H1 (cell line): ENCODE measurements around the gene GNG4. TPM values are rescaled to one million over a fixed set of nuclear protein-coding genes. Genes with fewer than 3 reads are reported as not detected.
"Not testable (repeated sequence)": the region's sequence is repeated elsewhere in the genome, so short reads cannot be mapped to it uniquely, and the experiment has no call there.

Experiments
- CTCF ChIA-PET: fragments of 300-600 bp; sonication (Branson Sonifier 250); formaldehyde crosslinking; loops from one replicate; lab custom pipeline; 2021; ENCODE audit not compliant: partially characterized antibody; lab: Charles Lee
- POLR2A ChIA-PET: fragments of 300-600 bp; sonication (Branson Sonifier 250); formaldehyde crosslinking; loops from one replicate; lab custom pipeline; 2021; ENCODE audit warnings: inconsistent platforms; ENCODE audit not compliant: partially characterized antibody; lab: Charles Lee
- DNase-seq, 2 experiments: peaks; one replicate each; pipeline versions ENCODE4 v3.0.0 to v3.0.0-alpha.2; 2010 to 2022; ENCODE audit warnings: low spot score in 2 of 2, low read depth in 1 of 2, mixed read lengths in 1 of 2
- FAIRE-seq: peaks from 2 replicates; lab custom pipeline; 2011; peaks lifted over from hg19 to GRCh38; lab: Jason Lieb, UNC
- H2AFZ ChIP-seq: 2 replicates; pipeline ENCODE4 v1.8.1; 2012; ENCODE audit warnings: low read length, inconsistent platforms
- H2AK5ac ChIP-seq: 2 replicates; pipeline ENCODE4 v1.6.1; 2013; ENCODE audit warnings: low read depth, low read length
- H2BK120ac ChIP-seq: replicated peaks from 2 replicates; pipeline ENCODE3; 2013; ENCODE audit warnings: low read depth, low read length, inconsistent platforms
- H2BK12ac ChIP-seq: 2 replicates; pipeline ENCODE4 v1.6.1; 2013; ENCODE audit warnings: low read depth, low read length
- H2BK15ac ChIP-seq: 2 replicates; pipeline ENCODE4 v1.6.1; 2013; ENCODE audit warnings: low read length
- H2BK20ac ChIP-seq: 2 replicates; pipeline ENCODE4 v1.6.1; 2013; ENCODE audit warnings: low read length
- H2BK5ac ChIP-seq: 2 replicates; pipeline ENCODE4 v1.6.1; 2013; ENCODE audit warnings: low read depth, low read length
- H3K14ac ChIP-seq: 2 replicates; pipeline ENCODE4 v1.6.1; 2013; ENCODE audit warnings: inconsistent platforms; ENCODE audit not compliant: insufficient read length
- H3K18ac ChIP-seq: 2 replicates; pipeline ENCODE4 v1.6.1; 2013; ENCODE audit warnings: low read length; ENCODE audit errors: extremely low read depth
- H3K23ac ChIP-seq: 2 replicates; pipeline ENCODE4 v1.6.1; 2013; ENCODE audit warnings: inconsistent platforms; ENCODE audit not compliant: insufficient read length
- H3K23me2 ChIP-seq: 2 replicates; pipeline ENCODE4 v1.6.1; 2013; ENCODE audit warnings: low read depth, low read length
- H3K27ac ChIP-seq: 2 replicates; pipeline ENCODE4 v1.6.1; 2011; ENCODE audit warnings: low read depth, low read length, inconsistent platforms
- H3K27me3 ChIP-seq, 4 experiments: replicated peaks in 1 of 4; 1 replicate in 1 of 4; 2 replicates in 3 of 4; pipeline versions ENCODE4 v1.6.1 to v1.8.1; 2011 to 2013; ENCODE audit warnings: low read length in 3 of 4, mild to moderate bottlenecking in 3 of 4, inconsistent platforms in 2 of 4, mixed read lengths in 2 of 4, moderate library complexity in 1 of 4; ENCODE audit not compliant: control insufficient read depth in 3 of 4, insufficient read depth in 3 of 4; ENCODE audit errors: extremely low read depth in 1 of 4
- H3K36me3 ChIP-seq, 4 experiments: 2 replicates each; pipeline versions ENCODE4 v1.6.1 to v1.8.1; 2011 to 2013; ENCODE audit warnings: mild to moderate bottlenecking in 4 of 4, low read length in 3 of 4, moderate library complexity in 2 of 4, control low read depth in 1 of 4, inconsistent platforms in 1 of 4; ENCODE audit not compliant: insufficient read depth in 4 of 4, control insufficient read depth in 2 of 4
- H3K4ac ChIP-seq: replicated peaks from 2 replicates; pipeline ENCODE3; 2013; ENCODE audit warnings: low read length, low read depth, mixed read lengths, inconsistent platforms; ENCODE audit not compliant: insufficient read length
- H3K4me1 ChIP-seq, 4 experiments: replicated peaks in 1 of 4; 1 replicate in 1 of 4; 2 replicates in 3 of 4; pipeline versions ENCODE4 v1.6.1 to v1.8.1; 2011 to 2013; ENCODE audit warnings: low read length in 3 of 4, inconsistent platforms in 2 of 4, mixed read lengths in 1 of 4; ENCODE audit not compliant: insufficient read depth in 4 of 4, control insufficient read depth in 3 of 4
- H3K4me2 ChIP-seq, 2 experiments: 2 replicates each; pipeline versions ENCODE4 v1.6.1 to v1.8.1; 2011 to 2013; ENCODE audit warnings: low read depth in 2 of 2, low read length in 2 of 2, control low read depth in 1 of 2, inconsistent platforms in 1 of 2, mild to moderate bottlenecking in 1 of 2; ENCODE audit not compliant: insufficient read depth in 1 of 2
- H3K4me3 ChIP-seq, 4 experiments: fragments of 200-600, 300-600 bp in 1 of 4; sonication (generic), shearing (Covaris generic), sonication (Bioruptor Twin) in 1 of 4; 2 replicates each; pipeline versions ENCODE4 v1.5.1 to v1.8.1; 2011 to 2016; ENCODE audit warnings: low read length in 4 of 4, low read depth in 3 of 4, control low read depth in 2 of 4, inconsistent platforms in 2 of 4, mild to moderate bottlenecking in 2 of 4, mixed read lengths in 1 of 4, moderate library complexity in 1 of 4; ENCODE audit not compliant: insufficient read depth in 2 of 4; ENCODE audit errors: extremely low read depth in 1 of 4
- H3K56ac ChIP-seq: replicated peaks from 2 replicates; pipeline ENCODE3; 2013; ENCODE audit warnings: low read depth, mild to moderate bottlenecking, mixed read lengths, low read length, inconsistent platforms; ENCODE audit not compliant: insufficient read length
- H3K79me1 ChIP-seq: 2 replicates; pipeline ENCODE4 v1.6.1; 2013; ENCODE audit warnings: low read depth, low read length, control low read depth
- H3K79me2 ChIP-seq, 2 experiments: 2 replicates each; pipeline versions ENCODE4 v1.6.1 to v1.8.1; 2012 to 2013; ENCODE audit warnings: low read length in 2 of 2, mild to moderate bottlenecking in 2 of 2, inconsistent platforms in 1 of 2; ENCODE audit not compliant: insufficient read depth in 2 of 2, control insufficient read depth in 1 of 2
- H3K9ac ChIP-seq, 4 experiments: replicated peaks in 1 of 4; 1 replicate in 1 of 4; 2 replicates in 3 of 4; pipeline versions ENCODE4 v1.6.1 to v1.8.1; 2011 to 2013; ENCODE audit warnings: low read depth in 3 of 4, low read length in 3 of 4, control low read depth in 2 of 4, mild to moderate bottlenecking in 2 of 4, moderate library complexity in 2 of 4, inconsistent platforms in 1 of 4; ENCODE audit errors: extremely low read depth in 1 of 4
- H3K9me3 ChIP-seq, 2 experiments: 2 replicates each; pipeline versions ENCODE4 v1.6.1 to v1.8.1; 2012 to 2013; ENCODE audit warnings: mild to moderate bottlenecking in 2 of 2, moderate library complexity in 2 of 2, control low read depth in 1 of 2, inconsistent platforms in 1 of 2, low read depth in 1 of 2, low read length in 1 of 2, mixed read lengths in 1 of 2; ENCODE audit not compliant: insufficient read depth in 2 of 2
- H4K20me1 ChIP-seq, 2 experiments: replicated peaks in 1 of 2; 2 replicates each; pipeline versions ENCODE3 to v1.8.1; 2011 to 2013; ENCODE audit warnings: inconsistent platforms in 2 of 2, low read length in 2 of 2, mild to moderate bottlenecking in 1 of 2; ENCODE audit not compliant: insufficient read depth in 2 of 2, control insufficient read depth in 1 of 2
- H4K5ac ChIP-seq: 2 replicates; pipeline ENCODE4 v1.6.1; 2013; ENCODE audit warnings: low read length, low read depth, mixed read lengths, inconsistent platforms; ENCODE audit not compliant: insufficient read length
- H4K8ac ChIP-seq: 2 replicates; pipeline ENCODE4 v1.8.0; 2013; ENCODE audit warnings: mild to moderate bottlenecking, moderate library complexity, low read length, inconsistent platforms; ENCODE audit not compliant: insufficient read depth; ENCODE audit errors: extremely low read depth
- H4K91ac ChIP-seq: replicated peaks from 2 replicates; pipeline ENCODE3; 2013; ENCODE audit warnings: low read length, mixed read lengths, inconsistent platforms; ENCODE audit not compliant: insufficient read length
- SRF ChIP-seq: IDR thresholded peaks from 2 replicates; pipeline ENCODE4 v1.6.1; 2011; ENCODE audit warnings: mild to moderate bottlenecking, low read depth, low read length, moderate library complexity
- WGBS, 2 experiments: shearing (Covaris generic) in 1 of 2; methylation state at CpG; one replicate each; pipeline versions ENCODE4 v1.1.6 to v1.1.7; 2013 to 2015; ENCODE audit warnings: low lambda C conversion rate in 2 of 2, mixed read lengths in 2 of 2, inconsistent platforms in 1 of 2, low coverage in 1 of 2, missing lambda C conversion rate in 1 of 2; ENCODE audit not compliant: insufficient replicate concordance in 2 of 2, insufficient coverage in 1 of 2, insufficient read length in 1 of 2; ENCODE audit errors: extremely low coverage in 1 of 2, missing lambda C conversion rate in 1 of 2; 5-methylcytosine and 5-hydroxymethylcytosine counted together
- polyA plus RNA-seq, 7 experiments: library from polyadenylated mRNA; depleted of rRNA in 3 of 7; stranded (reverse) in 5 of 7; unstranded in 2 of 7; fragments of >200 nt in 5 of 7; fragments of 200-250 nt in 2 of 7; gene quantifications; 1 replicate in 5 of 7; 2 replicates in 1 of 7; 4 replicates in 1 of 7; pipeline versions ENCODE4 v1.2.1 to v1.2.3, GENCODE V29; 2011 to 2013; ENCODE audit warnings: missing spikeins in 2 of 7, mixed read lengths in 2 of 7
- total RNA-seq: library from RNA; stranded (reverse); fragmentation: NEBNext Ultra II Directional; extraction: Animal tissue kit (Norgen Biotek cat#: 25700); gene quantifications from 2 replicates; pipeline ENCODE4 v1.2.1, GENCODE V29; 2021
- TF ChIP-seq, protein P1 (sequence below), 3 experiments: IDR thresholded peaks; 1 replicate in 2 of 3; 2 replicates in 1 of 3; pipeline versions ENCODE4 v1.5.1 to v1.6.1; 2011; ENCODE audit warnings: low read length in 3 of 3, mild to moderate bottlenecking in 3 of 3, inconsistent platforms in 2 of 3, low read depth in 1 of 3, moderate library complexity in 1 of 3; ENCODE audit not compliant: insufficient read depth in 1 of 3; ENCODE audit errors: control extremely low read depth in 1 of 3

GNG4 gene
- total and polyA plus RNA-seq, 2 of the 8 experiments (the other 6 are each of a cell fraction or from before 2014, with no cell fraction given), result 95.5 to 96.8 TPM

DNA sequence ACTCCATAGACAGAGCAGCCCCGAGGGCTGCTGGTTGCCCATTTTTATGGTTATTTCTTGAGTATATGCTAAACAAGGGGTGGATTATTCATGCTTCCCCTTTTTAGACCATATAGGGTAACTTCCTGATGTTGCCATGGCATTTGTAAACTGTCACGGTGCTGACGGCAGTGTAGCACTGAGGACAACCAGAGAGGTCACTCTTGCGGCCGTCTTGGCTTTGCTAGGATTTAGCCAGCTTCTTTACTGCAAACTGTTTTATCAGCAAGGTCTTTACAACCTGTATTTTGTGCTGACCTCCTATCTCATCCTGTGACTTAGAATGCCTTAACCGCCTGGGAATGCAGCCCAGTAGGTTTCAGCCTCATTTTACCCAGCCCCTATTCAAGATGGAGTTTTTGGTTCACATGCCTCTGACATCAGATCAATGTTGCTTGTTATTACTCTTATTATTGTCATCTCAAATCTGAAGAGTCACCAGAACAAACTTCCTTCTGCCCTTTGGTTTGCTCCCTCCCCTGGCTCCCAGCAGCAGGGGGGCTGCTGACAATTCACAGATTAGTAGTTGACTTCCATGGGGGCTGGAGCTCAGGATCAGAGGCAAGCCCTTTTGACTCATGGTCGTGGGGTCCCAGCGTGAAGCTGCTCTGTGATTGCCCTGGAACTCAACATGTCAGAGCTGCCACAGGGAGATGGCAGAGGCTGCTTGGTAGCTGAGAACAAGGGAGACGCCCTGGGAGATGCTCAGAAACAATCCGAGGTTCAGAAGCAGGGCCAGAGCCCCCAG, 103.0 kb downstream of the GNG4 start:
- H3K79me2 ChIP-seq, H3K4ac ChIP-seq, H3K23ac ChIP-seq, FAIRE-seq, H3K27me3 ChIP-seq, H4K91ac ChIP-seq, H2BK5ac ChIP-seq, H3K4me3 ChIP-seq, H2BK120ac ChIP-seq, DNase-seq, H2BK20ac ChIP-seq, H2BK12ac ChIP-seq, H3K18ac ChIP-seq, H3K14ac ChIP-seq, H3K36me3 ChIP-seq, H2AFZ ChIP-seq, H2BK15ac ChIP-seq, H3K27ac ChIP-seq, H4K5ac ChIP-seq, H3K4me1 ChIP-seq, H2AK5ac ChIP-seq, H3K23me2 ChIP-seq, H4K20me1 ChIP-seq, H3K9me3 ChIP-seq, H3K9ac ChIP-seq, H3K79me1 ChIP-seq, H3K56ac ChIP-seq: not testable (repeated sequence)
- 0 out of 4 replicates have a peak overlapping the region, but pooled peaks of 1 of the 2 experiments have one; percentile 20 for H3K4me2 ChIP-seq
- WGBS, 2 experiments, result 68% methylated on average over 10 of the region's 10 CpGs; no CpG with 5 or more reads in 1 of the 2 experiments
- ChIA-PET CTCF (interaction anchor here (0.6 to 5.8 kb wide), 22 partner anchors 9 to 538 kb away, joined by 3 to 55 read pairs (median 4); no protein-coding TSS in a partner anchor), POLR2A (interaction anchor here (0.6 to 1.7 kb wide), 2 partner anchors 10 to 316 kb away, joined by 3 to 4 read pairs; no protein-coding TSS in a partner anchor)
- peak; percentile 29; the same call in 1 of the 2 replicates for TF ChIP-seq SRF
- TF ChIP-seq, protein P1, sequence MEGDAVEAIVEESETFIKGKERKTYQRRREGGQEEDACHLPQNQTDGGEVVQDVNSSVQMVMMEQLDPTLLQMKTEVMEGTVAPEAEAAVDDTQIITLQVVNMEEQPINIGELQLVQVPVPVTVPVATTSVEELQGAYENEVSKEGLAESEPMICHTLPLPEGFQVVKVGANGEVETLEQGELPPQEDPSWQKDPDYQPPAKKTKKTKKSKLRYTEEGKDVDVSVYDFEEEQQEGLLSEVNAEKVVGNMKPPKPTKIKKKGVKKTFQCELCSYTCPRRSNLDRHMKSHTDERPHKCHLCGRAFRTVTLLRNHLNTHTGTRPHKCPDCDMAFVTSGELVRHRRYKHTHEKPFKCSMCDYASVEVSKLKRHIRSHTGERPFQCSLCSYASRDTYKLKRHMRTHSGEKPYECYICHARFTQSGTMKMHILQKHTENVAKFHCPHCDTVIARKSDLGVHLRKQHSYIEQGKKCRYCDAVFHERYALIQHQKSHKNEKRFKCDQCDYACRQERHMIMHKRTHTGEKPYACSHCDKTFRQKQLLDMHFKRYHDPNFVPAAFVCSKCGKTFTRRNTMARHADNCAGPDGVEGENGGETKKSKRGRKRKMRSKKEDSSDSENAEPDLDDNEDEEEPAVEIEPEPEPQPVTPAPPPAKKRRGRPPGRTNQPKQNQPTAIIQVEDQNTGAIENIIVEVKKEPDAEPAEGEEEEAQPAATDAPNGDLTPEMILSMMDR (IDR thresholded peaks at IDR 0.05; ENCODE audit: control extremely low read depth in 1 of 3, insufficient read depth in 1 of 3, low read depth in 1 of 3, low read length in 3 of 3), result peak; percentile 13 to 41 (median 17); a peak in 3 of 4 replicates
- H4K8ac ChIP-seq, result 0 out of 2 replicates have a peak overlapping the region, but pooled peaks have one; percentile 22
